Stimulated activated memory B cell treated with anti-CD40 and anti-IgM and Interleukin-4, amounts not matched to agents 10 μg/mL and 1 μg/mL and 100 μg/mL, for 72 hours (primary cell): ENCODE results near the gene SPTLC1.
"Not testable (repeated sequence)": the region's sequence is repeated elsewhere in the genome, so short reads cannot be mapped to it uniquely, and the experiment has no call there.

Experiments
- ATAC-seq: fragments of 150-1000 bp; cut with Tn5 transposase; 2 replicates; pipeline ENCODE4 v1.10.0; 2021
- H3K27ac Mint-ChIP-seq: one replicate; pipeline ENCODE4 v1.8.0; 2022; ENCODE audit warnings: mild to moderate bottlenecking, mixed read lengths
- H3K27me3 Mint-ChIP-seq: one replicate; pipeline ENCODE4 v1.8.0; 2022; ENCODE audit warnings: mixed read lengths
- H3K36me3 Mint-ChIP-seq: one replicate; pipeline ENCODE4 v1.8.0; 2022; ENCODE audit warnings: mixed read lengths
- H3K4me1 Mint-ChIP-seq: one replicate; pipeline ENCODE4 v1.8.0; 2022; ENCODE audit warnings: mixed read lengths
- H3K4me3 Mint-ChIP-seq: one replicate; pipeline ENCODE4 v1.8.0; 2022; ENCODE audit warnings: mild to moderate bottlenecking, moderate library complexity, mixed read lengths
- H3K9me3 Mint-ChIP-seq: one replicate; pipeline ENCODE4 v1.8.0; 2022; ENCODE audit warnings: mixed read lengths

The SPTLC1 gene

GRCh38 chr9:92132501-92132900 is 17.3 kb upstream of the SPTLC1 start:
- Mint-ChIP-seq H3K4me3 (no peak overlapping the region), H3K9me3 (peaks cover 4% of the 10 kb centered on the region), H3K27me3 (peaks cover 72% of the 10 kb centered on the region), H3K36me3 (no peaks in the 10 kb centered on the region), H3K27ac (no peak overlapping the region), H3K4me1 (peaks cover 7% of the 10 kb centered on the region)
- ATAC-seq = no peak

- H3K27me3 Mint-ChIP-seq = peaks cover 20% of the 10 kb centered on the region
- no peaks in the 10 kb centered on the region for H3K9me3 Mint-ChIP-seq
- no peak for ATAC-seq
- no peaks in the 10 kb centered on the region for H3K4me1 Mint-ChIP-seq
- no peak overlapping the region for H3K27ac Mint-ChIP-seq
- H3K4me3 Mint-ChIP-seq = no peak overlapping the region
- H3K36me3 Mint-ChIP-seq = peaks cover 5% of the 10 kb centered on the region
These were observed 7.6 kb upstream of the SPTLC1 start for GRCh38 chr9:92122800-92123199.

GRCh38 chr9:92122061-92122460 is 6.8 kb upstream of the SPTLC1 start:
- ATAC-seq = no peak
- Mint-ChIP-seq H3K4me1 (no peaks in the 10 kb centered on the region), H3K27me3 (peaks cover 20% of the 10 kb centered on the region), H3K4me3 (no peak overlapping the region), H3K36me3 (peaks cover 5% of the 10 kb centered on the region), H3K27ac (no peak overlapping the region), H3K9me3 (no peaks in the 10 kb centered on the region)

- no peaks in the 10 kb centered on the region for H3K9me3 Mint-ChIP-seq
- H3K27ac Mint-ChIP-seq = no peak overlapping the region
- peaks cover 5% of the 10 kb centered on the region for H3K36me3 Mint-ChIP-seq
- peaks cover 20% of the 10 kb centered on the region for H3K27me3 Mint-ChIP-seq
- no peak overlapping the region for H3K4me3 Mint-ChIP-seq
- no peaks in the 10 kb centered on the region for H3K4me1 Mint-ChIP-seq
- no peak for ATAC-seq
These were observed 6.1 kb upstream of the SPTLC1 start for GRCh38 chr9:92121265-92121664.

- no peak for ATAC-seq
- Mint-ChIP-seq H3K9me3 (no peaks in the 10 kb centered on the region), H3K4me1 (no peaks in the 10 kb centered on the region), H3K4me3 (no peak overlapping the region), H3K27ac (no peak overlapping the region), H3K27me3 (peaks cover 20% of the 10 kb centered on the region), H3K36me3 (peaks cover 5% of the 10 kb centered on the region)
These were observed 4.9 kb upstream of the SPTLC1 start for GRCh38 chr9:92120138-92120537.

GRCh38 chr9:92119586-92119985 is 4.4 kb upstream of the SPTLC1 start:
- ATAC-seq = no peak
- no peak overlapping the region for H3K27ac Mint-ChIP-seq
- peaks cover 20% of the 10 kb centered on the region for H3K27me3 Mint-ChIP-seq
- no peak overlapping the region for H3K4me3 Mint-ChIP-seq
- H3K9me3 Mint-ChIP-seq = no peaks in the 10 kb centered on the region
- H3K4me1 Mint-ChIP-seq = no peaks in the 10 kb centered on the region
- peaks cover 5% of the 10 kb centered on the region for H3K36me3 Mint-ChIP-seq

- Mint-ChIP-seq H3K27me3 (no peaks in the 10 kb centered on the region), H3K27ac (no peak overlapping the region), H3K4me1 (peaks cover 26% of the 10 kb centered on the region), H3K4me3 (no peak overlapping the region), H3K9me3 (no peaks in the 10 kb centered on the region), H3K36me3 (peaks cover 40% of the 10 kb centered on the region)
- ATAC-seq = no peak
These were observed 7.1 kb downstream of the SPTLC1 start for GRCh38 chr9:92108122-92108521.

GRCh38 chr9:92105446-92106225 is 9.6 kb downstream of the SPTLC1 start:
- not testable (repeated sequence) for H3K27ac Mint-ChIP-seq, H3K4me3 Mint-ChIP-seq, H3K9me3 Mint-ChIP-seq, ATAC-seq, H3K27me3 Mint-ChIP-seq
- peaks cover 12% of the 10 kb centered on the region for H3K4me1 Mint-ChIP-seq
- peaks cover 62% of the 10 kb centered on the region for H3K36me3 Mint-ChIP-seq

GRCh38 chr9:92103601-92104000 is 11.6 kb downstream of the SPTLC1 start:
- H3K27ac Mint-ChIP-seq, H3K4me1 Mint-ChIP-seq, H3K9me3 Mint-ChIP-seq, ATAC-seq, H3K27me3 Mint-ChIP-seq, H3K4me3 Mint-ChIP-seq: not testable (repeated sequence)
- peaks cover 66% of the 10 kb centered on the region for H3K36me3 Mint-ChIP-seq

GRCh38 chr9:92100237-92100911 is 14.8 kb downstream of the SPTLC1 start:
- no peak overlapping the region for H3K27ac Mint-ChIP-seq
- H3K9me3 Mint-ChIP-seq = peaks cover 5% of the 10 kb centered on the region
- H3K27me3 Mint-ChIP-seq = no peaks in the 10 kb centered on the region
- peaks cover 12% of the 10 kb centered on the region for H3K4me1 Mint-ChIP-seq
- H3K4me3 Mint-ChIP-seq = no peak overlapping the region
- ATAC-seq = no peak
- peaks cover 69% of the 10 kb centered on the region for H3K36me3 Mint-ChIP-seq

GRCh38 chr9:92098638-92099037 is 16.6 kb downstream of the SPTLC1 start:
- H3K4me3 Mint-ChIP-seq = no peak overlapping the region
- no peak for ATAC-seq
- no peaks in the 10 kb centered on the region for H3K27me3 Mint-ChIP-seq
- peaks cover 17% of the 10 kb centered on the region for H3K4me1 Mint-ChIP-seq
- H3K36me3 Mint-ChIP-seq = peaks cover 68% of the 10 kb centered on the region
- no peak overlapping the region for H3K27ac Mint-ChIP-seq
- H3K9me3 Mint-ChIP-seq = peaks cover 5% of the 10 kb centered on the region

GRCh38 chr9:92097997-92098482 is 17.2 kb downstream of the SPTLC1 start:
- Mint-ChIP-seq H3K4me3 (peak overlapping the region; percentile 60), H3K36me3 (peaks cover 62% of the 10 kb centered on the region), H3K4me1 (peaks cover 17% of the 10 kb centered on the region), H3K27ac (no peak overlapping the region), H3K27me3 (no peaks in the 10 kb centered on the region), H3K9me3 (peaks cover 5% of the 10 kb centered on the region)
- no peak for ATAC-seq

- peaks cover 13% of the 10 kb centered on the region for H3K4me1 Mint-ChIP-seq
- peaks cover 41% of the 10 kb centered on the region for H3K36me3 Mint-ChIP-seq
- ATAC-seq = no peak
- peak overlapping the region; percentile 4 for H3K27ac Mint-ChIP-seq
- H3K9me3 Mint-ChIP-seq = peaks cover 5% of the 10 kb centered on the region
- H3K4me3 Mint-ChIP-seq = no peak overlapping the region
- no peaks in the 10 kb centered on the region for H3K27me3 Mint-ChIP-seq
These were observed 20.0 kb downstream of the SPTLC1 start for GRCh38 chr9:92095236-92095635.

- ATAC-seq = no peak
- peak overlapping the region; percentile 4 for H3K27ac Mint-ChIP-seq
- peaks cover 47% of the 10 kb centered on the region for H3K36me3 Mint-ChIP-seq
- peaks cover 16% of the 10 kb centered on the region for H3K4me1 Mint-ChIP-seq
- H3K4me3 Mint-ChIP-seq = no peak overlapping the region
- no peaks in the 10 kb centered on the region for H3K27me3 Mint-ChIP-seq
- peaks cover 5% of the 10 kb centered on the region for H3K9me3 Mint-ChIP-seq
These were observed 20.6 kb downstream of the SPTLC1 start for GRCh38 chr9:92094655-92095054.

- H3K9me3 Mint-ChIP-seq = no peaks in the 10 kb centered on the region
- ATAC-seq = no peak
- no peak overlapping the region for H3K4me3 Mint-ChIP-seq
- H3K4me1 Mint-ChIP-seq = no peaks in the 10 kb centered on the region
- H3K27me3 Mint-ChIP-seq = no peaks in the 10 kb centered on the region
- no peak overlapping the region for H3K27ac Mint-ChIP-seq
- H3K36me3 Mint-ChIP-seq = peaks cover 31% of the 10 kb centered on the region
These were observed 37.3 kb downstream of the SPTLC1 start for GRCh38 chr9:92077888-92078287.

GRCh38 chr9:92071634-92072033 is 43.6 kb downstream of the SPTLC1 start:
- peaks cover 37% of the 10 kb centered on the region for H3K36me3 Mint-ChIP-seq
- no peak for ATAC-seq
- H3K9me3 Mint-ChIP-seq = no peaks in the 10 kb centered on the region
- no peaks in the 10 kb centered on the region for H3K27me3 Mint-ChIP-seq
- no peaks in the 10 kb centered on the region for H3K4me1 Mint-ChIP-seq
- H3K4me3 Mint-ChIP-seq = no peak overlapping the region
- no peak overlapping the region for H3K27ac Mint-ChIP-seq
